ENCODE results near the gene ITGB4. TPM values are rescaled to one million over a fixed set of nuclear protein-coding genes. Genes with fewer than 3 reads are reported as not detected.

The ITGB4 gene
- total RNA-seq, 4 donors from 2014 or later = 36.5 to 57.4 (median 46.6) TPM

- Histone ChIP-seq H3K4me3 (peak overlapping the region; percentile 73 to 83 (median 78)), H3K27me3 (no peaks in the 10 kb centered on the region)
- TF ChIP-seq POLR2A (IDR thresholded peaks at IDR 0.05; ENCODE audit: low read depth) = peak; percentile 20
- TF ChIP-seq POLR2AphosphoS5 (IDR thresholded peaks at IDR 0.05) = no peak
- no peak for TF ChIP-seq CTCF (IDR thresholded peaks at IDR 0.05)
Observed at GRCh38 chr17:75783803-75784472, 62.7 kb downstream of the ITGB4 start.

GRCh38 chr17:75784473-75785015, 63.3 kb downstream of the ITGB4 start, which contains the start of gene UNK:
Gene UNK, plus strand, starts transcription at chr17:75784806. Its CDS starts 75 bp downstream, at chr17:75784881.
- 0% methylated on average over 20 of the region's 45 CpGs for WGBS
- Histone ChIP-seq H3K27me3 (no peaks in the 10 kb centered on the region), H3K4me1 (peaks cover 28 to 63% (median 52%) of the 10 kb centered on the region in 4 donors), H3K9me3 (no peaks in the 10 kb centered on the region), H3K27ac (replicated peaks in 1 of 4) (peak within 1 kb of the TSS; percentile 96 to 99 (median 98)), H3K36me3 (no peaks in the 10 kb centered on the region), H3K4me3 (peak within 1 kb of the TSS; percentile 73 to 83 (median 78))
- peak; percentile 84 to 94 for TF ChIP-seq POLR2AphosphoS5 (IDR thresholded peaks at IDR 0.05)
- TF ChIP-seq CTCF (IDR thresholded peaks at IDR 0.05) = peak in 1 of 3 experiments; percentile 29
- no peak for TF ChIP-seq POLR2A (IDR thresholded peaks at IDR 0.05; ENCODE audit: low read depth)
- peak; percentile 99 for DNase-seq (ENCODE audit: extremely low spot score)
- intact Hi-C loops (cut with DNase I) = no loop called here

More at GRCh38 chr17:75783803-75784472, 62.7 kb downstream of the ITGB4 start:
- no peaks in the 10 kb centered on the region for H3K9me3 ChIP-seq
- 63% methylated on average over 20 of the region's 20 CpGs for WGBS
- H3K27ac ChIP-seq (replicated peaks in 1 of 4) = peak overlapping the region; percentile 96 to 99 (median 98)
- H3K4me1 ChIP-seq = peaks cover 28 to 57% (median 49%) of the 10 kb centered on the region in 4 donors
- H3K36me3 ChIP-seq = peaks cover under 1 to 3% (median 2%) of the 10 kb centered on the region in 4 donors
- no peak for DNase-seq (ENCODE audit: extremely low spot score)
- intact Hi-C loops (cut with DNase I) = no loop called here

- Histone ChIP-seq H3K36me3 (no peaks in the 10 kb centered on the region), H3K4me1 (peaks cover 28 to 65% (median 53%) of the 10 kb centered on the region in 4 donors), H3K9me3 (no peaks in the 10 kb centered on the region), H3K4me3 (peak overlapping the region; percentile 73 to 83 (median 78)), H3K27ac (replicated peaks in 1 of 4) (peak overlapping the region; percentile 96 to 99 (median 98)), H3K27me3 (no peaks in the 10 kb centered on the region)
- intact Hi-C loops (cut with DNase I) = no loop called here
- 16% methylated on average over 20 of the region's 43 CpGs for WGBS
- TF ChIP-seq POLR2A (IDR thresholded peaks at IDR 0.05; ENCODE audit: low read depth) (peak; percentile 77), POLR2AphosphoS5 (IDR thresholded peaks at IDR 0.05) (peak; percentile 91 to 95), EP300 (IDR thresholded peaks at IDR 0.05) (peak; percentile 94), CTCF (IDR thresholded peaks at IDR 0.05) (no peak)
- no peak for DNase-seq (ENCODE audit: extremely low spot score)
Observed at GRCh38 chr17:75785016-75785890, 64.0 kb downstream of the ITGB4 start.

- peaks cover 0 to 29% (median 10%) of the 10 kb centered on the region in 4 donors for H3K36me3 ChIP-seq
- H3K9me3 ChIP-seq = no peaks in the 10 kb centered on the region
- intact Hi-C loops (cut with DNase I) = no loop called here
- H3K4me3 ChIP-seq = no peak overlapping the region
- no peaks in the 10 kb centered on the region for H3K27me3 ChIP-seq
- WGBS = 88% methylated on average over 6 of the region's 6 CpGs
- H3K27ac ChIP-seq (replicated peaks in 1 of 4) = no peak overlapping the region
- H3K4me1 ChIP-seq = peaks cover 11 to 51% (median 31%) of the 10 kb centered on the region in 4 donors
- no peak for TF ChIP-seq POLR2A (IDR thresholded peaks at IDR 0.05; ENCODE audit: low read depth)
- TF ChIP-seq EP300 (IDR thresholded peaks at IDR 0.05) = no peak
- TF ChIP-seq CTCF (IDR thresholded peaks at IDR 0.05) = no peak
- TF ChIP-seq POLR2AphosphoS5 (IDR thresholded peaks at IDR 0.05) = no peak
- no peak for DNase-seq (ENCODE audit: extremely low spot score)
Observed at GRCh38 chr17:75791254-75791653, 70.0 kb downstream of the ITGB4 start.

All from esophagus muscularis mucosa (tissue), 4 donors.